Omental fat pad (tissue), 4 donors: ENCODE data around the gene NFATC1. TPM values are rescaled to one million over a fixed set of nuclear protein-coding genes. Genes with fewer than 3 reads are reported as not detected.

Experiments used
- ATAC-seq: fragments of 150-250 bp; one replicate; pipeline ENCODE4 v1.9.1; 2016; ENCODE audit warnings: mild to moderate bottlenecking, moderate library complexity; ENCODE audit not compliant: low FRiP score
- DNase-seq: peaks from one replicate; pipeline ENCODE4 v3.0.0-alpha.2; 2019; ENCODE audit warnings: low spot score
- CTCF ChIP-seq, 3 donors: fragments of 450-650 bp; IDR thresholded peaks; one replicate each; pipeline ENCODE4 v1.5.1; 2016 to 2017; ENCODE audit warnings: antibody characterized with exemption in 3 of 3, mild to moderate bottlenecking in 3 of 3, moderate library complexity in 2 of 3
- total RNA-seq, 4 donors: library from RNA; depleted of rRNA; stranded (reverse); fragments of >200 nt; gene quantifications; one replicate each; pipeline ENCODE4 v1.1.0, GENCODE V29; 2016

NFATC1 gene
- total RNA-seq, 4 donors from 2014 or later, result 10.7 to 57.4 (median 19.1) TPM

GRCh38 chr18:79516441-79516931 lies 120.8 kb downstream of the NFATC1 start:
- ATAC-seq (no peak), DNase-seq (no peak)
- no peak for TF ChIP-seq CTCF (IDR thresholded peaks at IDR 0.05)

GRCh38 chr18:79517341-79517740 lies 121.6 kb downstream of the NFATC1 start:
- ATAC-seq, result no peak
- DNase-seq, result no peak
- no peak for TF ChIP-seq CTCF (IDR thresholded peaks at IDR 0.05)

DNA sequence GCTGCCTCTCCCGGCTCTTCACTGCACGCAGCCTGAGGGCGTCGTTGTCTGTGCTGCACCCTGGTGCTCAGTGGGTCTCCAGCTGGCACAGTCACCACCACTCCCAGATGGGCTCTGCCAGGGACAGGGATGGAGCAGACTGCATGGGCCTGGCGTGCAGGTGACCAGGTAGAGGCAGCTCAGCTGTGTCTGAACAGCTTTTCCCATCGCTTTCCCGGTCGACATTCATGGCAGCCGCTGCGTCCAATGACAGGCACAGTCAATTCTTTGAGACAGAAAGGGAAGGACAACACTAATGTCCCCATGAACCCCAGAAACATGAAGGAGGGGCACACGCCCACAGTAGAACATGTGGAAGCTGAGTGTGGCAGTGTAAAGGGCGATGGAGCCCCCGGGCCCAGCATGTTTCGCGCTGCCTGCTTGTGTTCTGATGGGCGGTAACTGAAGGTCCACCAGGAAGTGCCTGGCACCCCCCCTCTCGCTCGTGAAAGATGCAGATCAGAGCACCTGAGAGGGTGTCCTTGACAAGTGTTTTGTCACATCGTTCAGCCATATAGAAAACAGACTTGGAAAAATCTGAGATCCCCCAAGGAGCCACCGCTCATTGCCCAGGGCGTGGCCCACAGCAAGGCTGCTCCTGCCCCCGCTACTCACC lies 122.4 kb downstream of the NFATC1 start:
- ATAC-seq (no peak), DNase-seq (no peak)
- TF ChIP-seq CTCF (IDR thresholded peaks at IDR 0.05), result no peak

GRCh38 chr18:79518683-79519128 lies 123.0 kb downstream of the NFATC1 start:
- DNase-seq (no peak), ATAC-seq (no peak)
- TF ChIP-seq CTCF (IDR thresholded peaks at IDR 0.05), result no peak

GRCh38 chr18:79519751-79520477 lies 124.2 kb downstream of the NFATC1 start:
- TF ChIP-seq CTCF (IDR thresholded peaks at IDR 0.05), result no peak
- ATAC-seq (no peak), DNase-seq (no peak)

DNA sequence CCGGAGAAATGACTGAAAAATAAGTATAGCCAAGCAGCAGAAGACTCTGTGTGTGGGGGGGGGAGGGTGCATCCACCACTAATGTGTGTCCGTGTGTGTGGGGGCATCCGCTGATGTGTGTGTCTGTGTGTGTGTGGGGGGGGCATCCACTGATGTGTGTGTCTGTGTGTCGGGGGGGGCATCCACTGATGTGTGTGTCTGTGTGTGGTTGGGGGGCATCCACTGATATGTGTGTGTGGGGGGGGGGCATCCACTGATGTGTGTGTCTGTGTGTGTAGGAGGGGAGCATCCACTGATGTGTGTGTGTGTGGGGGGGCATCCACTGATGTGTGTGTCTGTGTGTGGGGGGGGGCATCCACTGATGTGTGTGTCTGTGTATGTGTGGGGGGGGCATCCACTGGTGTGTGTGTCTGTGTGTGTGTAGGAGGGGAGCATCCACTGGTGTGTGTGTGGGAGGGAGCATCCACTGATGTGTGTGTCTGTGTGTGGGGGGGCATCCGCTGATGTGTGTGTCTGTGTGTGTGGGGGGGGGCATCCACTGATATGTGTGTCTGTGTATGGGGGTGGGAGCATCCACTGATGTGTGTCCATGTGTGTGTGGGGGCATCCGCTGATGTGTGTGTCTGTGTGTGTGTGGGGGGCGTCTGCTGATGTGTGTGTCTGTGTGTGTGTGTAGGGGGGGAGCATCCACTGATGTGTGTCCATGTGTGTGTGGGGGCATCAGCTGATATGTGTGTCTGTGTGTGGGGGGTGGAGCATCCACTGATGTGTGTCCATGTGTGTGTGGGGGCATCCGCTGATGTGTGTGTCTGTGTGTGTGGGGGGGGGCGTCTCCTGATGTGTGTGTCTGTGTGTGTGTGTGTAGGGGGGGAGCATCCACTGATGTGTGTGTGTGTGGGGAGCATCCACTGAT lies 125.0 kb downstream of the NFATC1 start:
- ATAC-seq (no peak), DNase-seq (no peak)
- no peak for TF ChIP-seq CTCF (IDR thresholded peaks at IDR 0.05)
